WI38 (cell line): ENCODE measurements around the gene SYTL1.

Experiments used
- H3K4me3 ChIP-seq: 2 replicates; pipeline ENCODE4 v1.5.1; 2011; ENCODE audit warnings: low read depth, mild to moderate bottlenecking, control low read depth, low read length
- CTCF ChIP-seq: IDR thresholded peaks from 2 replicates; pipeline ENCODE4 v1.5.1; 2012; ENCODE audit warnings: low read depth, mild to moderate bottlenecking, control low read depth, low read length

The SYTL1 gene

GRCh38 chr1:27355683-27356082, 13.9 kb downstream of the SYTL1 start:
- TF ChIP-seq CTCF = no peak

GRCh38 chr1:27356277-27356618, 14.4 kb downstream of the SYTL1 start:
- no peak for TF ChIP-seq CTCF
- H3K4me3 ChIP-seq = no peak overlapping the region

More at GRCh38 chr1:27355683-27356082, 13.9 kb downstream of the SYTL1 start:
- no peak overlapping the region for H3K4me3 ChIP-seq

GRCh38 chr1:27356619-27357280, 14.9 kb downstream of the SYTL1 start:
- TF ChIP-seq CTCF = no peak
- no peak overlapping the region for H3K4me3 ChIP-seq

GRCh38 chr1:27357281-27358037, 15.6 kb downstream of the SYTL1 start:
- peak; percentile 68 for TF ChIP-seq CTCF
- H3K4me3 ChIP-seq = no peak overlapping the region

GRCh38 chr1:27358038-27358927, 16.5 kb downstream of the SYTL1 start:
- TF ChIP-seq CTCF = no peak

GRCh38 chr1:27358928-27359313, 17.1 kb downstream of the SYTL1 start:
- no peak overlapping the region for H3K4me3 ChIP-seq
- TF ChIP-seq CTCF = no peak

More at GRCh38 chr1:27358038-27358927, 16.5 kb downstream of the SYTL1 start:
- H3K4me3 ChIP-seq = no peak overlapping the region
